Hindlimb muscle (tissue), 1 donor: ENCODE results near the gene STX8. TPM values are rescaled to one million over a fixed set of nuclear protein-coding genes. Genes with fewer than 3 reads are reported as not detected.

Source experiments
- DNase-seq: peaks from one replicate; pipeline ENCODE4 v3.0.0-alpha.2; 2013
- polyA plus RNA-seq: library from polyadenylated mRNA; unstranded; fragments of 120-200 nt; gene quantifications from one replicate; pipeline ENCODE4 v1.2.1, GENCODE V29; 2013; ENCODE audit not compliant: insufficient read length

Gene STX8
- polyA plus RNA-seq, 1 donor, result 37.5 TPM

- DNase-seq, result no peak
These were observed 339.2 kb downstream of the STX8 start for GRCh38 chr17:9236286-9237052.

DNA sequence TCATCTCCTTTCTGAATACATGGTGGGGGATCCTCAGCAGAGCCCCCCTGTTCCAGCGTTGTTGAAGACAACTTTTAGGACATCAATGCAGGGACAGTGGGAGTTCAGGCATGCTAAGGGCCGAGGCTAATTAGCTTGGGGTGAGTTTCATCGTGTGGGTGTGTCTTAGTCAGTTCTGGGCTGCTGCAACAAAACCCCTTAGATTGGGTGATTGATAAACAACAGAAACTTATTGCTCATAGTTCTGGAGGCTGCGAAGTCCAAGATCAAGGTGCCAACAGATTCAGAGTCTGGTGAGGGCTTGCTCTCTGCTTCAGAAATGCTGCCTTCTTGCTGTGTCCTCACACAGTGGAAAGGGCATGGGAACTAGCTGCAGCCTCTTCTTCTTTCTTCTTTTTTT lies 340.3 kb downstream of the STX8 start:
- DNase-seq, result no peak

DNA sequence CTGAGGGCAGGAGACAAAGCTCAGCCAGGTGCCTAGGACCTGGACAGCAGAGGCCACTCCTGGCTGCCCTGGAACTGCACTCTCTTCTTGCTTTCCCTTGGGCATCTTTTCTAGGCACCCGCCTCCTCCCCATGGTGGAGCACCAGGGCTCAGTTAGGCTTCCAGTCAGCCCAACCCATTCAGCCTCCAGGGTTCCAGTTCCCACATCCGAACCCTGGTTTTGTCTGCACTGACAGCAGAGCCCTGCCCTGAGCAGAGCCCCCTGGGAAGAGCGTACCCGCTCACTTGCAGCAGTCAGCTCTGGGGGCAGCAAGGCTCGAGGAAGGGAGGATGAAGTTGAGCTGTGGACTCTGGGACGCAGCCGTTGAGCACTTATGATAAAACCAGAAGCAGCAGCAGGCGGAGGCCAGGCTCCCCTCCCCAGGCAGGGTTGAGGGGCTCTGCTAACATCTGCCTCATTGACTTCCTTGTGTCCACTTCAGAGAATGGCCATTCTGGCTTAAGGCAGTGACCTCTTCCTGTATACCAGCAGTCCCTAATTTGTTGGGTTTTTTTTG lies 341.2 kb downstream of the STX8 start:
- no peak for DNase-seq

DNA sequence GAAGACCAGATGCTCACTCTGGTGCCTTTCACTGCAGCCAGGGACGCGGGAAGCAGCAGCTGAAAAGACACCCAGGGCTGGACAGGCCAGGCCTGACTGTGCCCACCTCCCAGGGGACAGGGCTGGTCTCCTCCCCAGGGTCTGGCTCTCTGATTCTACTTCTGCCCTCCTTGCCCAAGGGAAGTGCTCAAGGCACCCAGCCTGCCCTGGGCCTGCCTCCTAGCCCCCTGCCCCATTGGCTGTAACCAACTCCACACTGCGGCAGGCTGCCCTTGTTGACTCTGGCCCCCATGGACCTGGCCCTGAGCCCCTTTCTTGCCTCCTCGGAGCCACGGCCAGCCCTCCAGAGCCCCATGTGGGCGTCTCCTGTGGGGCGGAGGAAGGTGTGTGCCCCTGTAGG lies 341.9 kb downstream of the STX8 start:
- DNase-seq, result no peak

DNA sequence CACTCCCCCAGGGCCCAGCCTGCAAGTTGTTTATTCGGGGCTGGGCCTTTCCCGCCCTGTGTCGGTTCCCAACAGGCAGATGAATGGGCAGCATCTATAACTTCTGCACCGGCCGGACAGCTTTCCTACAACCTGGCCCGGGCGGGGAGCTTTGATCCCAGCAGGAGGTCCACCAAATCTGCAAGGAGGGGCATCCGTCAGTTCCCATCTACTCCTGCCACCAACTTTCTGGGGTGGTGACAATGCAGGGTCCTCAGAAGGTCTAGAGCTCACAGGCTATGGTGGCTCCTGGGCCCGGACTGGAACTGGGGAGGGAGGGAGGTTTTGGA lies 342.4 kb downstream of the STX8 start:
- DNase-seq, result no peak

DNA sequence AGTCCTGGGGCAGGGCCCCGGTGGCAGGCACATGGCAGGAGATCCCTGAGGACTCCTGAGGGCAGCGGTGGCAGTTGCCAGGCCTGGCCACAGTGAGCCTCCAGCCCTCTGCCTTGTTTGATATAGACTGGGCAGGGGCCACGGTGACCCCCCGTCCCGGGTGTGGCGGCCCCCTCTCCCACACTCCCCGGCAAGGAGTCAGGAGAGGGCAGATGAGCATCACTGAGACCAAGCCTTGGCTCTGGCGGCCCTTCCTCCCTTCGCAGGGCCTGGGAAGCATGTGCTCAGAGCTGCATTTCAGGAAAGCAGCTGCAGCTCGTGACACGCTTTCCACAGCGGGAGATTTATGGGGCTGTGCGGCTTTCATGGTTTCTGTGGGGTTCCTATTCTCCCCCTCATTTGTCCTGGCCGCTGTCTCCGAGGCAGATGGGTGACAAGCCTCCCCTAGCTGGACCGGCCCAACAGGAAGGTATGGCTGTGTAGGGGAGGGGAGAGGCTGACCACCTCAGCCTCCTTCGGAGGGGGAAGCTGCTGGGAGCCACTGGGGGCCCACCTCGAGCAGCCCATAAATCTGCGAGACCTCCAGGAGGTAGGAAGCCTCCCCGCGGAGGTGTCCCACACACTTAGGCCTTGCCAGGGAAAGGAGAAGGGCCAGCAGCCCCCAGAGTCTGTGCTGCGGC lies 342.9 kb downstream of the STX8 start:
- peak; percentile 72 for DNase-seq

DNA sequence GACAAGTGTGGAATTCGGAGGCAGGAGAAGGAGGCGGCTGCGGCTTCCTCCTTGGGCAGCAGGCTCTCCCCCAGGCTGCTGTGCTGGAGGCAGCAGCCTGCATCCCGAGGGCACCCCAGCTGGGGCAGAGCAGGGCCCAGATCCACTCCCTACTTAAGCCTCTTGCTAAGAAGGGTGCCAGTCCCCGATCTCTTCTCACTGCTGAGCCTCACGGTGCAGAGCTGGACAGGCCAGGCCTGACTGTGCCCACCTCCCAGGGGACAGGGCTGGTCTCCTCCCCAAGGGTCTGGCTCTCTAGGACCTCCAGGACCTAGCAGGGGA lies 343.5 kb downstream of the STX8 start:
- no peak for DNase-seq

- DNase-seq, result no peak
These were observed 344.0 kb downstream of the STX8 start for GRCh38 chr17:9231449-9232154.

- no peak for DNase-seq
These were observed 344.8 kb downstream of the STX8 start for GRCh38 chr17:9230861-9231260.

- DNase-seq, result no peak
These were observed 345.3 kb downstream of the STX8 start for GRCh38 chr17:9230346-9230745.

- DNase-seq, result no peak
These were observed 345.8 kb downstream of the STX8 start for GRCh38 chr17:9229826-9230201.

DNA sequence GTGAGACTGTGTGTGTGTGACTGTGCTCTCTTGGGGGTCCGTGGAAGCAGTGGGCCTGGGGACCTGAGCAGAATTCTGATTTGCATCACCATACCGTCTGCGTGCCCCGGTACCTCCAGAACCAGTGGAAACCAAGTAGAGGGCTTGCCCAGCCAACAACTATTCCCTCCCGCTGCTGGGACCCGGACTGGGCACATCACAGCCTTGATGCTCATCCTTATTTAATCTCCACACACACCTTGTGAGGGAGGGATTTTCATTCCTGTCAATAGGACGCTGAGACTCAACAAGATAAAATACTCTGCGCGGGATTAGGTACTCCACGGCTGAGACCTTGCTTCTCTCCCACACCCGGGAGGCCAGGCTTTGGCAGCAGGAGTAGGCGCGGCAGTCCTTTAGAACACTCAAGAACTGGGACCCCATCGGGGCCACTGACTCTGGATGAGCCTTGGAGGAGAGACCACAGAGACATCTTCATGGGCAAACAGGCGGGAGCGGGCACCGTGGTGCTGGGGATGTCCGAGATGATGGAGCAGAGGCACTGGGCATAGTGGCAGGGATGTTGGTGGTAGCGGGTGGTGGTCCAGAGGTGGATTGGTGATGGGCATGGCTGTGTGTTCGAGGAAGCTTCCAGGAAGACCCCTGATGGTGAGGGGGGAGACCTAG lies 346.3 kb downstream of the STX8 start:
- no peak for DNase-seq

DNA sequence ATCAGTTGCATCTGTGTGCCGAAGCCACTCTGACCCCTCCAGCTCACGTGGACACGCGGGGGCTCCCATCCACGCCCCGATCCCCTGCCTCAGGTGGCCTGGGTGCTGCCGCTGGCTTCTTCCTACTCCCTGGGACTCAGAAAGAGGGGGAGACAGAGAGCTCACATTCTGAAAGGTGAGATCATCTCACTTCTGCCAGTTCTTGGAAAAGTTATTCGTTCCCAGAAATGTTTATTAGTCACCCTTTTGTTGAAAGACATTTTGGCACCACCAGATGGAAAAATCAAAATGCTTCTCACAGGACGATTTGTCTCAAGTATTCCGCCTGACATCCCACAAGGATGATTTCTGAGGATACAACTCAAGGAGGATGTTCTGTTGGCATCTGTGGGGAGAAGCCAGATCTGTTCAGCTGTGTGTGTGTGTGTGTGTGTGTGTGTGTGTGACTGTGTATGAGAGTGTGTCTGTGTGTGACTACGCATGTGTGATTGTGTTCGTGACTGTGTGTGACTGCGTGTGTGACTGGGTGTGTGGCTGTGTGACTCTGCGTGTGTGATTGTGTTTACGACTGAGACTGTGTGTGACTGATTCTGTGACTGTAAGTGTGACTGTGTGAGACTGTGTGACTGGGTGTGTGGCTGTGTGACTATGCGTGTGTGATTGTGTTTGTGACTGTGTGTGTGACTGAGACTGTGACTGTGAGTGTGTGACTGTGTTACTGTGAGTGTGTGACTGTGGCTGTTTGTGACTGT lies 347.0 kb downstream of the STX8 start:
- peak; percentile 85 for DNase-seq

DNA sequence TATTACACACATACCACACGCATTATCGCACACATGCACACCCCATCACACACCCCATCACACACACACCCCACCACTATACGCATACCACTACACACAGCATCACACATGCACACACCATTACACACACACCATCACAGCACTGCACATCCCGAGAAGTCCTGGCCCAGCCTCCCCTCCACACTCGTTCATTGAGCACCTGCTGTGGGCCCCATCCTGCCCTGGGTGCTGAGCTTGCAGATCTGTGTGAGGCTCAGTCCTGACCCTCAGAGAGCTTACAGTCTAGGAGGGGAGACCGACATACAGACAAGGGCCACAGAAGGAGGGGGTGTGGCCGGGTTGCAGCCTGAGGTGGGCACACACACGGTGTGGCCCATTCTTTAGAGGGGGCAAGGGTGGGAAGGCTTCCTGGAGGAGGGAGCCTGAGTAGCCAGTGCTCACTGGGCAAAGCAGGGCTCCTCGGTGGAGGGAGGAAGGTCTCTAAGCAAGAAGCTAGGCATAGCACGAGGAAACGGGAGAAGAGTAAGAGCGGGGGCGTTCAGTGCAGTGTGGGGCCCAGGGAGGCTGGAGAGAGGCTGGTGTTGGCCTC lies 347.7 kb downstream of the STX8 start:
- DNase-seq, result no peak

- DNase-seq, result no peak
These were observed 348.9 kb downstream of the STX8 start for GRCh38 chr17:9226794-9227135.

DNA sequence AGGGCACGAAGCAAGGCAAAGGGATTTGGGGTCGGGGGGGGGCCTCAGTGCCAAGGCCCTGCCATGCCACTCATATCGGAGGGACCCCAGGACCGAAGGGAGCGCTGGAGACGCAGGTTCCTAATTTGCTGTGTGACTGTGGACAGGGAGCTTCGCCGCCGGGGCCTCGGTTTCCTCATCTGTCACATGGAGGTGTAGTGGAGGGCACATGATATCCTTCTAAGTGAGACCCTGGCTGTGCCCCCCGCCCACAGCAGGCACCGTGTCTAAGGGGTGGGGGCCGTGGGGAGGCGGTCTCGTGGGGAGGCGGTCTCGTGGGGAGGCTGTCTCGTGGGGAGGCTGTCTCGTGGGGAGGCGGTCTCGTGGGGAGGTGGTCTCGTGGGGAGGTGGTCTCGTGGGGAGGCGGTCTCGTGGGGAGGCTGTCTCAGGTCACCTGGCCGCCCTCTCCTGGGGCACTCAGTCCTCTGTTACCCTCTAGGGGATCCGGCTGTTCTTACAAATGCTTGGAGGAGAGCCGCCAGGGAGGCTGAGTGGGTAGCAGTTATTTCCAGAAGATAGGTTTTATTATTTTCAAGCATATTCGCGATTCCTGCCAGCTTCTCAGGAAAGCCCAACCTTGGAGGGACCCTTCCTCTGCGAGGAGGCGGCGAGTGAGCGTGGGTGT lies 349.4 kb downstream of the STX8 start:
- no peak for DNase-seq

DNA sequence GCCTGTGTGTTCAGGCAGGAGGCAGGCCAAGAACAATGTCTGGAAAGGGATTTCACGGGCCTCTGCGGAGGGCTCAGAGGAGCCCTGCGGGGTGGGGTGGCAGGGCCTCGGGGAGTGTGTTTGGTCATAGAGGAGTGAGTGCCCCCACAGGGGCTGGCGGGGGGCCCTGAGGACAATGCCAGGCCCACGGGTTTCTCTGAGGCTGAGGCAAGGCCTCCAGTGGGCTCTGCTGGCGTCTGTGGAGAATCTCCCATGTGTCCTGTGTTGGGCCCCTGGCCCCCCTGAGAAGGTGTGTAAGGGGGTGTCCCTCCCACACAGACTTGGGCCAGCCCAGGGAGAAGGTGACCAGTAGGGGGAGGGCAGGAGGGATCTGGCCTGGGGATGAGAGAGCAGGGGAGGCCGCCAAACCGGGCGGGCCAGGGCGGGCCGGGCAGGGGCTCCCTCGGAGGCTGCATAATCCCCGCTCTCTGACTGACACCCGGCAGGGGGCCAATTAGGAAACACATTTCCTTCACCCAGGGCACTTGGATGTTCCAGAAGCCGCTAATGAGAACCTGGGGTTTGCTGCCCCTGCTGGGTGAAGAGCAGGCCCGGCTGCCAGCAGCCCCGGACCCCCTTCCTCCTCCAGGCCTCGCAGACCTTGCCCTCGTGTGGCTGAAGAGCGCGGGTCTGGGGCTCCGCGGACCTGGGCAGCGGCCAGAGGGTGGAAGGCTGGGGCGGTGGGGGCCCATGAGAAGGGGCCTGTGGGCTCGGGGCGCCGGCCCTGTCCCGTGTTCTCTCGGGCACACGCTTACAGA lies 350.1 kb downstream of the STX8 start:
- no peak for DNase-seq

DNA sequence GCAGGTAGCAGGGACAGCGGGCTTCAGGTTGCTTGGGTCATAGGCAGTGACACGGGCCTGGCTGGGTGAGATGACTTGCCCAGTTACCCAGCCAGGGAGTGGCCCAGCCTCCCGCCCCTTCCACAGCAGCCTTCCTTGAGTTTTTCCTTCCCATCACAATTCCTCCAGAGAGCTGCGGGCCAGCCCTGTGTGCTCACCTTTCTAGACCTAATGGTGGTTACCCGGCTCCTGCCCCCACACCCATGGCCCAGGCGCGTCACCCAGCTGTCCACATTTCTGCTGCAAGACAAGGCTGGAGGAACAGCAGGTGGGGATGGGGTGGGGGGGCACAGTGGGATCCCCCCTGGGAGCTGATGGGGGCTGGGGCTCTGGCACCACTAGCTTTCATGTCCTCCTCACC lies 351.1 kb downstream of the STX8 start:
- no peak for DNase-seq

GRCh38 chr17:9223531-9223930 lies 352.1 kb downstream of the STX8 start:
- DNase-seq, result no peak

- no peak for DNase-seq
These were observed 353.8 kb downstream of the STX8 start for GRCh38 chr17:9221922-9222180.
